OCI-LY7 (cell line): Measurements from ENCODE around the gene VSX1.

Experiments
- CTCF ChIP-seq: fragments of 200-600 bp; sonication (generic); conservative IDR thresholded peaks from 2 replicates; pipeline ENCODE4 v1.5.1; 2014; ENCODE audit warnings: mild to moderate bottlenecking, antibody characterized with exemption, low read length, moderate library complexity, mixed read lengths
- EZH2phosphoT487 ChIP-seq: fragments of 200-600 bp; sonication (generic); IDR thresholded peaks from 2 replicates; pipeline ENCODE4 v1.6.1; 2018; ENCODE audit warnings: low read depth, borderline replicate concordance, mild to moderate bottlenecking, mixed run types, antibody characterized with exemption, low read length, moderate library complexity, mixed read lengths

- TF ChIP-seq CTCF (no peak), EZH2phosphoT487 (no peak)
Observed at GRCh38 chr20:25063546-25063945, 18.4 kb downstream of the VSX1 start.
